ENCODE data around the gene SEZ6L2. TPM values are rescaled to one million over a fixed set of nuclear protein-coding genes. Genes with fewer than 3 reads are reported as not detected.
A peak's percentile ranks its signal among the peaks of the same experiment; 100 is the strongest.

SEZ6L2 gene
- total and polyA plus RNA-seq, 2 donors (not counting 1 experiment from before 2014, with no cell fraction given), result 1.2 to 1.8 TPM

DNA sequence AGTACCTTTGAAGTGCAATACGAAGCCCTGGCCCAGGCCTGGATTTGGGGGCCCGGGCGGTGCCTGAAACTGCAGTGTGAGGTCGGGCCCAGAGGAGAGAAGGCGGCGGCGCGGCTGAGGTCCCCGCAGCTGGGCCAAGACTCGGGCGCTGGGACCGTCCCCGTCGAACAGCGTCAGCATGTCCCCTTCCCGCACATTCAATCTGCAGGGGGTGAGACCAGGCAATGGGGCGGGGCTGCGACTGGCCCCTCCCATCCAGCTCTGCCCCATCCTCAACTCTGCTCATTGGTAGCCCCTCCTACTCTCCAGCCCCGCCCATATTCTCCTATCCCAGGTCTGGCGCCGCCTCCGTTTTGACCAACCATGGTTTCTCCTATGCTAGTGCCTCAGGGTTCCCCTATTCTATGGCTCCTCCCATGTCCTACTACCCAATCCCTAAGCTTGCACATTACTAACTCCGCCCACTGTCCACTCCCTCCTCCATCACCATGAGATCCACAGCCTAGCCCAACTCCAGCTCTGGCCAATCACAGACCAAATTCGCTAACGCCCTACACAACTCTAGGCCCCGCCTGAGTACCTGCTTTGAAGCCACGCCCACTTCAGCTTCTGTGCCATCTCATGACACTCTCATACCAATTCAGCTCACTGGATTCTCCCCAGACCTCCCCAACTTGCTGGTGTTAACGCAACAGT is 21.9 kb downstream of the SEZ6L2 start:
- TF ChIP-seq EZH2 (IDR thresholded peaks at IDR 0.05; ENCODE audit: low read length, missing control alignments), result no peak
- TF ChIP-seq, protein P1, sequence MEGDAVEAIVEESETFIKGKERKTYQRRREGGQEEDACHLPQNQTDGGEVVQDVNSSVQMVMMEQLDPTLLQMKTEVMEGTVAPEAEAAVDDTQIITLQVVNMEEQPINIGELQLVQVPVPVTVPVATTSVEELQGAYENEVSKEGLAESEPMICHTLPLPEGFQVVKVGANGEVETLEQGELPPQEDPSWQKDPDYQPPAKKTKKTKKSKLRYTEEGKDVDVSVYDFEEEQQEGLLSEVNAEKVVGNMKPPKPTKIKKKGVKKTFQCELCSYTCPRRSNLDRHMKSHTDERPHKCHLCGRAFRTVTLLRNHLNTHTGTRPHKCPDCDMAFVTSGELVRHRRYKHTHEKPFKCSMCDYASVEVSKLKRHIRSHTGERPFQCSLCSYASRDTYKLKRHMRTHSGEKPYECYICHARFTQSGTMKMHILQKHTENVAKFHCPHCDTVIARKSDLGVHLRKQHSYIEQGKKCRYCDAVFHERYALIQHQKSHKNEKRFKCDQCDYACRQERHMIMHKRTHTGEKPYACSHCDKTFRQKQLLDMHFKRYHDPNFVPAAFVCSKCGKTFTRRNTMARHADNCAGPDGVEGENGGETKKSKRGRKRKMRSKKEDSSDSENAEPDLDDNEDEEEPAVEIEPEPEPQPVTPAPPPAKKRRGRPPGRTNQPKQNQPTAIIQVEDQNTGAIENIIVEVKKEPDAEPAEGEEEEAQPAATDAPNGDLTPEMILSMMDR (conservative IDR thresholded peaks at IDR 0.05 in 1 of 2, IDR thresholded peaks at IDR 0.05 in 1 of 2; ENCODE audit: low read depth in 1 of 2, low read length in 2 of 2), result no peak

DNA sequence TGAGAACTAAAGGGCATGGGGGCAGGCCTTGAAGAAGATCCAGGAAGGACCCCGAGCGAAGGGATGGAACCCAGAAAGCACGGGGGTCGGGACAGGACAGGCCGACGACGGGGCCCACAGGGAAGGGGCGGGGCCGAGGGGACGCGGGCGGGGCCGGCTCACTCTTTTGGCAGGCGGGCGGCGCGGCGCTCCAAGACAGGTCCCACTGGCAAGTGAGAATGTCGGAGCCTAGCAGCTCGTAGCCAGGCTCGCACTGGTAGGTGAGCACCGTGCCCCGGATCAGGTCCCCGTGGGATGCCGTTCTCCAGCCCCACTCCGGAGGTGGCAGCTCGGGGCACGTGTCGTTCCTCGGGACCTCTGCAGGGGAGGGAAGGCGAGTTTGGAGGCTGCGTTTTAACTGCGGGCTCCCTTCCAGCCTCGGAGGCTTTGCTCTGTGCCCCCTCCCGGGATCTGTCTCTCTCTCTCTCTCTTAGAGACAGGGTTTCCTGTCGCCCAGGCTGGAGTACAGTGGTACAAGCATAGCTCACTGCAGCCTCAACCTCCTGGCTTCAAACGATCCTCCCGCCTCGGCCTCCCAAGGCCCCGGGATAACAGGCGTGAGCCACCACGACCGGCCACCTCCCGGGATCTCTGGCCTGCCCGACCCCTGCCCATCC is 22.6 kb downstream of the SEZ6L2 start:
- Histone ChIP-seq H2AFZ (ENCODE audit: low read length) (no peak overlapping the region), H3K27me3 (ENCODE audit: control insufficient read depth, insufficient read depth, low read length) (peaks cover 13% of the 10 kb centered on the region), H3K4me2 (ENCODE audit: extremely low read depth, insufficient read depth, low read length) (peak overlapping the region; percentile 64), H3K79me2 (ENCODE audit: control insufficient read depth, insufficient read depth, low read length) (no peaks in the 10 kb centered on the region), H3K27ac (ENCODE audit: insufficient read depth, low read length) (no peak overlapping the region), H3K9me3 (ENCODE audit: control insufficient read depth, insufficient read depth, low read depth, low read length) (no peaks in the 10 kb centered on the region), H3K36me3 (ENCODE audit: control insufficient read depth, insufficient read depth, low read length) (no peaks in the 10 kb centered on the region), H4K20me1 (ENCODE audit: control insufficient read depth, extremely low read depth, insufficient read depth, low read length) (no peaks in the 10 kb centered on the region), H3K4me1 (ENCODE audit: control insufficient read depth, extremely low read depth, insufficient read depth, low read length) (no peaks in the 10 kb centered on the region), H3K9ac (ENCODE audit: insufficient read depth, low read length) (no peak overlapping the region), H3K4me3 (replicated peaks in 1 of 4; ENCODE audit: control extremely low read depth in 1 of 4, insufficient read depth in 1 of 4, low read depth in 3 of 4, low read length in 4 of 4) (peak overlapping the region in 1 of 4 experiments; percentile 30)
- TF ChIP-seq, protein P1 (conservative IDR thresholded peaks at IDR 0.05 in 1 of 2, IDR thresholded peaks at IDR 0.05 in 1 of 2; ENCODE audit: low read depth in 1 of 2, low read length in 2 of 2), result no peak
- peak; percentile 76 for TF ChIP-seq EZH2 (IDR thresholded peaks at IDR 0.05; ENCODE audit: low read length, missing control alignments)
- no peak for DNase-seq (ENCODE audit: low read depth in 2 of 2)

More for the DNA sequence above, 21.9 kb downstream of the SEZ6L2 start:
- Histone ChIP-seq H3K79me2 (ENCODE audit: control insufficient read depth, insufficient read depth, low read length) (no peaks in the 10 kb centered on the region), H3K4me3 (replicated peaks in 1 of 4; ENCODE audit: control extremely low read depth in 1 of 4, insufficient read depth in 1 of 4, low read depth in 3 of 4, low read length in 4 of 4) (no peak overlapping the region), H3K4me2 (ENCODE audit: extremely low read depth, insufficient read depth, low read length) (no peak overlapping the region), H2AFZ (ENCODE audit: low read length) (no peak overlapping the region), H3K36me3 (ENCODE audit: control insufficient read depth, insufficient read depth, low read length) (no peaks in the 10 kb centered on the region), H3K27ac (ENCODE audit: insufficient read depth, low read length) (no peak overlapping the region), H3K9ac (ENCODE audit: insufficient read depth, low read length) (no peak overlapping the region), H3K27me3 (ENCODE audit: control insufficient read depth, insufficient read depth, low read length) (peaks cover 13% of the 10 kb centered on the region), H3K4me1 (ENCODE audit: control insufficient read depth, extremely low read depth, insufficient read depth, low read length) (no peaks in the 10 kb centered on the region), H4K20me1 (ENCODE audit: control insufficient read depth, extremely low read depth, insufficient read depth, low read length) (no peaks in the 10 kb centered on the region), H3K9me3 (ENCODE audit: control insufficient read depth, insufficient read depth, low read depth, low read length) (no peaks in the 10 kb centered on the region)
- peak; percentile 17 to 27 for DNase-seq (ENCODE audit: low read depth in 2 of 2)

GRCh38 chr16:29876217-29876593 is 23.1 kb downstream of the SEZ6L2 start:
- H3K36me3 ChIP-seq (ENCODE audit: control insufficient read depth, insufficient read depth, low read length), result no peaks in the 10 kb centered on the region
- TF ChIP-seq EZH2 (IDR thresholded peaks at IDR 0.05; ENCODE audit: low read length, missing control alignments), result peak; percentile 37
- TF ChIP-seq, protein P1 (conservative IDR thresholded peaks at IDR 0.05 in 1 of 2, IDR thresholded peaks at IDR 0.05 in 1 of 2; ENCODE audit: low read depth in 1 of 2, low read length in 2 of 2), result no peak
- no peak for DNase-seq (ENCODE audit: low read depth in 2 of 2)
- no peak overlapping the region for H2AFZ ChIP-seq (ENCODE audit: low read length)
- H3K79me2 ChIP-seq (ENCODE audit: control insufficient read depth, insufficient read depth, low read length), result no peaks in the 10 kb centered on the region
- peak overlapping the region in 1 of 4 experiments; percentile 25 for H3K4me3 ChIP-seq (replicated peaks in 1 of 4; ENCODE audit: control extremely low read depth in 1 of 4, insufficient read depth in 1 of 4, low read depth in 3 of 4, low read length in 4 of 4)
- no peak overlapping the region for H3K27ac ChIP-seq (ENCODE audit: insufficient read depth, low read length)
- H3K27me3 ChIP-seq (ENCODE audit: control insufficient read depth, insufficient read depth, low read length), result peaks cover 13% of the 10 kb centered on the region
- H3K4me1 ChIP-seq (ENCODE audit: control insufficient read depth, extremely low read depth, insufficient read depth, low read length), result no peaks in the 10 kb centered on the region
- no peak overlapping the region for H3K9ac ChIP-seq (ENCODE audit: insufficient read depth, low read length)
- H3K4me2 ChIP-seq (ENCODE audit: extremely low read depth, insufficient read depth, low read length), result peak overlapping the region; percentile 44
- no peaks in the 10 kb centered on the region for H4K20me1 ChIP-seq (ENCODE audit: control insufficient read depth, extremely low read depth, insufficient read depth, low read length)
- no peaks in the 10 kb centered on the region for H3K9me3 ChIP-seq (ENCODE audit: control insufficient read depth, insufficient read depth, low read depth, low read length)
